Mesothelial cell of epicardium (in vitro differentiated cells): Measurements from ENCODE around the gene ZIM2. TPM values are rescaled to one million over a fixed set of nuclear protein-coding genes. Genes with fewer than 3 reads are reported as not detected.

Experiments used
- DNase-seq, 2 experiments: peaks; one replicate each; pipeline ENCODE4 v3.0.0; 2021; ENCODE audit warnings: low spot score in 2 of 2; ENCODE audit not compliant: unreplicated experiment in 2 of 2
- H3K27ac Mint-ChIP-seq: 2 replicates; pipeline ENCODE4 v1.8.0; 2021; ENCODE audit warnings: mixed read lengths
- H3K27me3 Mint-ChIP-seq: 2 replicates; pipeline ENCODE4 v1.8.0; 2021; ENCODE audit warnings: low read depth, mixed read lengths
- H3K36me3 Mint-ChIP-seq: 2 replicates; pipeline ENCODE4 v1.8.0; 2021; ENCODE audit warnings: mixed read lengths
- H3K4me1 Mint-ChIP-seq: 2 replicates; pipeline ENCODE4 v1.8.0; 2021; ENCODE audit warnings: mixed read lengths
- H3K4me3 Mint-ChIP-seq: 2 replicates; pipeline ENCODE4 v1.8.0; 2021; ENCODE audit warnings: mild to moderate bottlenecking, moderate library complexity, mixed read lengths
- H3K9me3 Mint-ChIP-seq: 2 replicates; pipeline ENCODE4 v1.8.0; 2021; ENCODE audit warnings: mixed read lengths
- total RNA-seq: library from RNA; stranded (reverse); gene quantifications from 3 replicates; pipeline ENCODE4 v1.2.1, GENCODE V29; 2021
- TF ChIP-seq, protein P1 (sequence below): fragments of 200-600 bp; sonication (generic); IDR thresholded peaks from one replicate; pipeline ENCODE4 v1.5.0; 2021; ENCODE audit warnings: antibody characterized with exemption; ENCODE audit not compliant: unreplicated experiment

Gene ZIM2
- total RNA-seq, 1 donor from 2014 or later, result not detected

GRCh38 chr19:56750658-56751057, 89.9 kb downstream of the ZIM2 start:
- Mint-ChIP-seq H3K9me3 (peaks cover 53% of the 10 kb centered on the region), H3K4me3 (no peak overlapping the region), H3K36me3 (peaks cover 3% of the 10 kb centered on the region), H3K4me1 (no peaks in the 10 kb centered on the region), H3K27ac (no peak overlapping the region), H3K27me3 (no peaks in the 10 kb centered on the region)
- TF ChIP-seq, protein P1, sequence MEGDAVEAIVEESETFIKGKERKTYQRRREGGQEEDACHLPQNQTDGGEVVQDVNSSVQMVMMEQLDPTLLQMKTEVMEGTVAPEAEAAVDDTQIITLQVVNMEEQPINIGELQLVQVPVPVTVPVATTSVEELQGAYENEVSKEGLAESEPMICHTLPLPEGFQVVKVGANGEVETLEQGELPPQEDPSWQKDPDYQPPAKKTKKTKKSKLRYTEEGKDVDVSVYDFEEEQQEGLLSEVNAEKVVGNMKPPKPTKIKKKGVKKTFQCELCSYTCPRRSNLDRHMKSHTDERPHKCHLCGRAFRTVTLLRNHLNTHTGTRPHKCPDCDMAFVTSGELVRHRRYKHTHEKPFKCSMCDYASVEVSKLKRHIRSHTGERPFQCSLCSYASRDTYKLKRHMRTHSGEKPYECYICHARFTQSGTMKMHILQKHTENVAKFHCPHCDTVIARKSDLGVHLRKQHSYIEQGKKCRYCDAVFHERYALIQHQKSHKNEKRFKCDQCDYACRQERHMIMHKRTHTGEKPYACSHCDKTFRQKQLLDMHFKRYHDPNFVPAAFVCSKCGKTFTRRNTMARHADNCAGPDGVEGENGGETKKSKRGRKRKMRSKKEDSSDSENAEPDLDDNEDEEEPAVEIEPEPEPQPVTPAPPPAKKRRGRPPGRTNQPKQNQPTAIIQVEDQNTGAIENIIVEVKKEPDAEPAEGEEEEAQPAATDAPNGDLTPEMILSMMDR, result no peak
- DNase-seq, result no peak

- Mint-ChIP-seq H3K27ac (no peak overlapping the region), H3K4me1 (no peaks in the 10 kb centered on the region), H3K9me3 (peaks cover 52% of the 10 kb centered on the region), H3K27me3 (no peaks in the 10 kb centered on the region), H3K36me3 (peaks cover 3% of the 10 kb centered on the region), H3K4me3 (no peak overlapping the region)
- no peak for DNase-seq
- TF ChIP-seq, protein P1, result no peak
Observed at GRCh38 chr19:56748378-56748777, 92.1 kb downstream of the ZIM2 start.

GRCh38 chr19:56746367-56746766, 94.2 kb downstream of the ZIM2 start:
- no peak overlapping the region for H3K4me3 Mint-ChIP-seq

DNA sequence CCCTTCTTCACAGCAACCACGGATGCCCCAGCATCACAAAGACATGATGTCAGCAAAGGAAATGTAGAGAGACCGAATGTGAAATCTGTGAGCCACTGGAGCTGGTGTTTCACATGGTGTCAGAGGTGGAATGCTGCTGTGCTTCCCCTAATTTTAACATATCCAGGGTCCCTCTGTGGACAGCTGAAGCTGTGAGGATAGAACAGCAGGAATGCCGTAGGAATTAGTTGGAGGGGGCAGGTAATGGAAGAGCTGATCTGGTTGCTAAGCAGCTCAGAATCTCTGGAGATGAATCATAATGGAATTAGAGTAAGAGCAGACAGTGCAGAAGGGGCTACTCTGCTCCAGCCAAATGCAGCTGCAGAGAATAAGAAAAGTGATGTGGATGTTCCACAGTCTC, 100.0 kb downstream of the ZIM2 start:
- Mint-ChIP-seq H3K9me3 (peaks cover 67% of the 10 kb centered on the region), H3K4me1 (no peaks in the 10 kb centered on the region), H3K27ac (no peak overlapping the region), H3K4me3 (no peak overlapping the region), H3K27me3 (no peaks in the 10 kb centered on the region), H3K36me3 (no peaks in the 10 kb centered on the region)
- no peak for DNase-seq
- TF ChIP-seq, protein P1, result no peak

More at GRCh38 chr19:56746367-56746766, 94.2 kb downstream of the ZIM2 start:
- Mint-ChIP-seq H3K27ac (no peak overlapping the region), H3K9me3 (peaks cover 61% of the 10 kb centered on the region), H3K27me3 (no peaks in the 10 kb centered on the region), H3K36me3 (peaks cover 3% of the 10 kb centered on the region), H3K4me1 (no peaks in the 10 kb centered on the region)
- TF ChIP-seq, protein P1, result no peak
- no peak for DNase-seq

GRCh38 chr19:56736571-56736970, 104.0 kb downstream of the ZIM2 start:
- Mint-ChIP-seq H3K4me1 (no peaks in the 10 kb centered on the region), H3K9me3 (peaks cover 68% of the 10 kb centered on the region), H3K27ac (no peak overlapping the region), H3K36me3 (peaks cover 2% of the 10 kb centered on the region), H3K27me3 (no peaks in the 10 kb centered on the region), H3K4me3 (no peak overlapping the region)
- DNase-seq, result no peak
- TF ChIP-seq, protein P1, result no peak

DNA sequence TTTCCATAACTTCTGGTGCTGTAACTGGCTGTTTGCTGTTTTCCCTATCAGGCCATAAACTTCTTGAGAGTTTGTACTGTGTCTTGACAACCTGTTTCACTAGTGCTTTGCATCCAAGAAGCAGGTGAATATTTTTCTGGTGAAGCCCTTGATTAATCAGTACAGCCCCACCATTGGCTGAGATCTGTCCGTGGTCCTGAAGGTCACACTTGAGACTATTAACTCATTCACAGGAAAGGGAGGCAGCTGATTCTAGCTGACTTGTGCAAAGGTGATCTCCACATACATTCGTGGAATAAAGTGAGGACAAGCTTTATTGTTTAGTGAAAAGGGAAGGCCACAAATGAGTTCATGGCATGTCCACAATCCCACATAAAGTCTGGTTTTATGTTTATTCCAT, 107.5 kb downstream of the ZIM2 start:
- Mint-ChIP-seq H3K9me3 (peaks cover 59% of the 10 kb centered on the region), H3K27me3 (no peaks in the 10 kb centered on the region), H3K4me1 (no peaks in the 10 kb centered on the region), H3K4me3 (no peak overlapping the region), H3K36me3 (peaks cover 6% of the 10 kb centered on the region), H3K27ac (no peak overlapping the region)
- no peak for DNase-seq
- TF ChIP-seq, protein P1, result no peak
